Stimulated activated CD4-positive, alpha-beta T cell treated with anti-CD3 and anti-CD28 coated beads, Interleukin-2, amount 100 ng/mL, for 4 hours (primary cell): ENCODE results near the gene AHR.
"Not testable (repeated sequence)": the region's sequence is repeated elsewhere in the genome, so short reads cannot be mapped to it uniquely, and the experiment has no call there.

Source experiments
- DNase-seq: peaks from one replicate; pipeline ENCODE4 v3.0.0-alpha.2; 2020; ENCODE audit warnings: low read depth

The AHR gene

GRCh38 chr7:17339952-17340351 lies 41.5 kb downstream of the AHR start:
- DNase-seq, result no peak

GRCh38 chr7:17340655-17341054 lies 42.2 kb downstream of the AHR start:
- DNase-seq, result no peak

GRCh38 chr7:17342756-17343155 lies 44.3 kb downstream of the AHR start:
- DNase-seq, result no peak

GRCh38 chr7:17347401-17347800 lies 48.9 kb downstream of the AHR start:
- no peak for DNase-seq

- not testable (repeated sequence) for DNase-seq
Measured at GRCh38 chr7:17348932-17349331, 50.5 kb downstream of the AHR start.

GRCh38 chr7:17350321-17350720 lies 51.9 kb downstream of the AHR start:
- DNase-seq, result not testable (repeated sequence)

GRCh38 chr7:17353650-17354419 lies 55.4 kb downstream of the AHR start:
- not testable (repeated sequence) for DNase-seq

GRCh38 chr7:17354473-17354872 lies 56.0 kb downstream of the AHR start:
- no peak for DNase-seq

GRCh38 chr7:17355050-17355449 lies 56.6 kb downstream of the AHR start:
- no peak for DNase-seq

GRCh38 chr7:17357952-17358351 lies 59.5 kb downstream of the AHR start:
- DNase-seq, result no peak

- DNase-seq, result no peak
Measured at GRCh38 chr7:17359610-17360009, 61.2 kb downstream of the AHR start.

- DNase-seq, result no peak
Measured at GRCh38 chr7:17362439-17363105, 64.1 kb downstream of the AHR start.

GRCh38 chr7:17364671-17365070 lies 66.2 kb downstream of the AHR start:
- DNase-seq, result no peak

GRCh38 chr7:17365775-17366174 lies 67.3 kb downstream of the AHR start:
- no peak for DNase-seq

- no peak for DNase-seq
Measured at GRCh38 chr7:17367502-17367901, 69.0 kb downstream of the AHR start.

GRCh38 chr7:17368856-17369524 lies 70.5 kb downstream of the AHR start:
- DNase-seq, result no peak

GRCh38 chr7:17369691-17370426 lies 71.4 kb downstream of the AHR start:
- no peak for DNase-seq

- DNase-seq, result no peak
Measured at GRCh38 chr7:17370901-17371585, 72.6 kb downstream of the AHR start.

- DNase-seq, result no peak
Measured at GRCh38 chr7:17371671-17372524, 73.4 kb downstream of the AHR start.

GRCh38 chr7:17374157-17374556 lies 75.7 kb downstream of the AHR start:
- DNase-seq, result no peak

GRCh38 chr7:17374654-17375053 lies 76.2 kb downstream of the AHR start:
- DNase-seq, result no peak
